Smooth muscle cell (in vitro differentiated cells): ENCODE results near the gene CEP350. TPM values are rescaled to one million over a fixed set of nuclear protein-coding genes. Genes with fewer than 3 reads are reported as not detected.

ENCODE experiments used
- DNase-seq: peaks from one replicate; lab custom pipeline; 2025; ENCODE audit not compliant: unreplicated experiment; lab: John Stamatoyannopoulos, UW
- H2AFZ ChIP-seq: fragments of 200-600 bp; sonication (generic); 2 replicates; pipeline ENCODE4 v1.6.0; 2016; ENCODE audit warnings: antibody characterized with exemption, low read depth, mild to moderate bottlenecking
- H3F3A ChIP-seq: fragments of 200-600 bp; sonication (generic); 2 replicates; pipeline ENCODE4 v1.6.0; 2017; ENCODE audit warnings: antibody characterized with exemption, low read depth
- H3K27ac ChIP-seq: fragments of 200-600 bp; sonication (generic); 2 replicates; pipeline ENCODE4 v1.5.1; 2016; ENCODE audit warnings: low read depth, mild to moderate bottlenecking
- H3K27me3 ChIP-seq: fragments of 200-600 bp; sonication (generic); 2 replicates; pipeline ENCODE4 v1.6.1; 2016; ENCODE audit warnings: low read depth, mild to moderate bottlenecking
- H3K36me3 ChIP-seq: fragments of 200-600 bp; sonication (generic); 2 replicates; pipeline ENCODE4 v1.5.1; 2016; ENCODE audit warnings: low read depth
- H3K4me1 ChIP-seq: fragments of 200-600 bp; sonication (generic); 2 replicates; pipeline ENCODE4 v1.5.1; 2016; ENCODE audit warnings: low read depth
- H3K4me2 ChIP-seq: fragments of 200-600 bp; sonication (generic); 2 replicates; pipeline ENCODE4 v1.6.0; 2016; ENCODE audit warnings: mild to moderate bottlenecking
- H3K4me3 ChIP-seq: fragments of 200-600 bp; sonication (generic); 2 replicates; pipeline ENCODE4 v1.5.1; 2016; ENCODE audit warnings: mild to moderate bottlenecking
- H3K79me2 ChIP-seq: fragments of 200-600 bp; sonication (generic); 2 replicates; pipeline ENCODE4 v1.6.0; 2016; ENCODE audit warnings: low read depth, mild to moderate bottlenecking
- H3K9ac ChIP-seq: fragments of 200-600 bp; sonication (generic); 2 replicates; pipeline ENCODE4 v1.6.0; 2016; ENCODE audit warnings: low read depth
- H3K9me3 ChIP-seq: fragments of 200-600 bp; sonication (generic); replicated peaks from 2 replicates; pipeline ENCODE4 v1.5.1; 2016; ENCODE audit warnings: low read depth
- H4K20me1 ChIP-seq: fragments of 200-600 bp; sonication (generic); 2 replicates; pipeline ENCODE4 v1.6.0; 2016; ENCODE audit warnings: low read depth
- WGBS: methylation state at CpG from one replicate; pipeline ENCODE4 v1.1.7; 2016; ENCODE audit warnings: low lambda C conversion rate; 5-methylcytosine and 5-hydroxymethylcytosine counted together
- polyA plus RNA-seq: library from polyadenylated mRNA; unstranded; fragments of >200 nt; fragmentation: Nextera tagmentation; extraction: Ambion mirVana; gene quantifications from 2 replicates; pipeline ENCODE4 v1.2.1, GENCODE V29; 2016
- total RNA-seq: library from RNA; depleted of rRNA; stranded (reverse); fragments of >200 nt; gene quantifications from 2 replicates; pipeline ENCODE4 v1.2.3, GENCODE V29; 2014
- TF ChIP-seq, protein P1 (sequence below): fragments of 200-600 bp; sonication (generic); IDR thresholded peaks from 2 replicates; pipeline ENCODE4 v1.5.1; 2017; ENCODE audit warnings: borderline replicate concordance, mild to moderate bottlenecking, antibody characterized with exemption; ENCODE audit not compliant: insufficient read depth, poor library complexity, severe bottlenecking

CEP350 gene
- total and polyA plus RNA-seq, 2 experiments from 2014 or later = 17.0 to 35.9 TPM

DNA sequence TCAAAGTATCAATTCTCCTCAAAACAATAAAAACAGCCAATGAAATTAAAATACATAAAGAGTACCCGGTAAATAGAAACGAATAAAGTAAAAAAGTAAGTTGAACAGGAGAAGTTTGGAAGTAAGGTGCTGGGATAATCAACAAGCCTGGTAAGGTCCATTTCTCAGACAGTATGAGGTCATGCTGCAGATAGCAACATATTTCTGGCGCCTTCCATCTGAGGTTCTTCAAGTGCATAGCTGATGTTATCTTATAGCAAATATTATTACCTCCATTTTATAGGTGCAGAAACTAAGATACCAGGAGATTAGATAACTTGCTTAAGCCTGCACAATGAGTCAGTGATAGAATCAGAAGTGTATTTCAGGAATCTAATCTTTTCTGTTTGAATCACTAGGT lies 23.7 kb upstream of the CEP350 start:
- Histone ChIP-seq H3K4me3 (no peak overlapping the region), H3K9ac (no peak overlapping the region), H3K4me1 (peaks cover 5% of the 10 kb centered on the region), H3K27me3 (no peaks in the 10 kb centered on the region), H4K20me1 (no peaks in the 10 kb centered on the region), H3K4me2 (no peak overlapping the region), H3K9me3 (no peaks in the 10 kb centered on the region), H3F3A (no peaks in the 10 kb centered on the region), H3K36me3 (no peaks in the 10 kb centered on the region), H2AFZ (no peak overlapping the region), H3K27ac (no peak overlapping the region), H3K79me2 (no peaks in the 10 kb centered on the region)
- TF ChIP-seq, protein P1, sequence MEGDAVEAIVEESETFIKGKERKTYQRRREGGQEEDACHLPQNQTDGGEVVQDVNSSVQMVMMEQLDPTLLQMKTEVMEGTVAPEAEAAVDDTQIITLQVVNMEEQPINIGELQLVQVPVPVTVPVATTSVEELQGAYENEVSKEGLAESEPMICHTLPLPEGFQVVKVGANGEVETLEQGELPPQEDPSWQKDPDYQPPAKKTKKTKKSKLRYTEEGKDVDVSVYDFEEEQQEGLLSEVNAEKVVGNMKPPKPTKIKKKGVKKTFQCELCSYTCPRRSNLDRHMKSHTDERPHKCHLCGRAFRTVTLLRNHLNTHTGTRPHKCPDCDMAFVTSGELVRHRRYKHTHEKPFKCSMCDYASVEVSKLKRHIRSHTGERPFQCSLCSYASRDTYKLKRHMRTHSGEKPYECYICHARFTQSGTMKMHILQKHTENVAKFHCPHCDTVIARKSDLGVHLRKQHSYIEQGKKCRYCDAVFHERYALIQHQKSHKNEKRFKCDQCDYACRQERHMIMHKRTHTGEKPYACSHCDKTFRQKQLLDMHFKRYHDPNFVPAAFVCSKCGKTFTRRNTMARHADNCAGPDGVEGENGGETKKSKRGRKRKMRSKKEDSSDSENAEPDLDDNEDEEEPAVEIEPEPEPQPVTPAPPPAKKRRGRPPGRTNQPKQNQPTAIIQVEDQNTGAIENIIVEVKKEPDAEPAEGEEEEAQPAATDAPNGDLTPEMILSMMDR = no peak
- 84% methylated on average over 3 of the region's 3 CpGs for WGBS
- DNase-seq = no peak

GRCh38 chr1:179933219-179933618 lies 21.4 kb upstream of the CEP350 start:
- Histone ChIP-seq H3K9ac (no peak overlapping the region), H3F3A (no peaks in the 10 kb centered on the region), H2AFZ (no peak overlapping the region), H3K4me3 (no peak overlapping the region), H3K27ac (no peak overlapping the region), H3K4me2 (no peak overlapping the region), H3K4me1 (peaks cover 5% of the 10 kb centered on the region), H3K79me2 (no peaks in the 10 kb centered on the region), H3K9me3 (no peaks in the 10 kb centered on the region), H4K20me1 (no peaks in the 10 kb centered on the region), H3K36me3 (no peaks in the 10 kb centered on the region), H3K27me3 (no peaks in the 10 kb centered on the region)
- DNase-seq = no peak
- TF ChIP-seq, protein P1 = no peak
- WGBS = 91% methylated on average over 2 of the region's 2 CpGs

GRCh38 chr1:179935909-179936496 lies 18.6 kb upstream of the CEP350 start:
- no peaks in the 10 kb centered on the region for H3K79me2 ChIP-seq
- no peaks in the 10 kb centered on the region for H3K4me1 ChIP-seq
- H3K36me3 ChIP-seq = no peaks in the 10 kb centered on the region
- no peaks in the 10 kb centered on the region for H3K9me3 ChIP-seq
- H2AFZ ChIP-seq = no peak overlapping the region
- DNase-seq = no peak
- no peak overlapping the region for H3K9ac ChIP-seq
- H3K4me3 ChIP-seq = no peak overlapping the region
- H4K20me1 ChIP-seq = no peaks in the 10 kb centered on the region
- H3F3A ChIP-seq = no peaks in the 10 kb centered on the region
- H3K27ac ChIP-seq = no peak overlapping the region
- WGBS = 50% methylated on average over 1 of the region's 1 CpG
- no peak overlapping the region for H3K4me2 ChIP-seq
- TF ChIP-seq, protein P1 = no peak
- no peaks in the 10 kb centered on the region for H3K27me3 ChIP-seq

DNA sequence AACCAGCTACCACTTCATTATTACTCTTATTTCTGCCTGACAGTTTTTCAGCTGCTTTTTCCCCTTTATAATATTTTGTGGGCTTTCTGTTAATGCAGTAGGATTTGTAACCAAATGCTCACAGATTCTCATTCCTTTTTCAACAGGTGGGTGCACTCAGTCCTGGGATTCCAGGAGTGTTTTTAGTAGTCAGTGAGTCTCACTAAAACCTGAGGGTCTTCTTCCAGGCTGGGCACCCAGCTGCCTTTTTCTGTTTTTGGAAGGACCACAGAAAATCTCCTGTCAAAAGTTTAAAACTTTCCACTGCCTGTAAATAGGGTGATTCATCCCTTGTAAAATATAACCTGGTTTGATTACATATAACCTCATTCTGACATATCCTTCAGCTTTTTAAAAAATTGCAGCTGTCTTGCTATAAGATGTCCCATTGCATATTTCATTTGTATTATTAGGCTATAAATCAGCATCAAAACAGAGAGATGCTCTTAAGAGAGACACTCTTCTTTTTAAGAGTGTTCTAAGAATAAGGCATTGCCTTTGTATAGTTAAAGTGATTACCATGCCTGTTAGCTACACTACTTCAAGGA lies 16.8 kb upstream of the CEP350 start:
- no peaks in the 10 kb centered on the region for H3K79me2 ChIP-seq
- no peak overlapping the region for H3K27ac ChIP-seq
- no peaks in the 10 kb centered on the region for H4K20me1 ChIP-seq
- H2AFZ ChIP-seq = no peak overlapping the region
- H3K36me3 ChIP-seq = no peaks in the 10 kb centered on the region
- no peak overlapping the region for H3K4me2 ChIP-seq
- no peaks in the 10 kb centered on the region for H3K27me3 ChIP-seq
- DNase-seq = no peak
- no peaks in the 10 kb centered on the region for H3K9me3 ChIP-seq
- no peak overlapping the region for H3K4me3 ChIP-seq
- no peak overlapping the region for H3K9ac ChIP-seq
- H3F3A ChIP-seq = no peaks in the 10 kb centered on the region
- TF ChIP-seq, protein P1 = no peak
- no peaks in the 10 kb centered on the region for H3K4me1 ChIP-seq
